ENCODE data around the gene ZNF580.

DNA sequence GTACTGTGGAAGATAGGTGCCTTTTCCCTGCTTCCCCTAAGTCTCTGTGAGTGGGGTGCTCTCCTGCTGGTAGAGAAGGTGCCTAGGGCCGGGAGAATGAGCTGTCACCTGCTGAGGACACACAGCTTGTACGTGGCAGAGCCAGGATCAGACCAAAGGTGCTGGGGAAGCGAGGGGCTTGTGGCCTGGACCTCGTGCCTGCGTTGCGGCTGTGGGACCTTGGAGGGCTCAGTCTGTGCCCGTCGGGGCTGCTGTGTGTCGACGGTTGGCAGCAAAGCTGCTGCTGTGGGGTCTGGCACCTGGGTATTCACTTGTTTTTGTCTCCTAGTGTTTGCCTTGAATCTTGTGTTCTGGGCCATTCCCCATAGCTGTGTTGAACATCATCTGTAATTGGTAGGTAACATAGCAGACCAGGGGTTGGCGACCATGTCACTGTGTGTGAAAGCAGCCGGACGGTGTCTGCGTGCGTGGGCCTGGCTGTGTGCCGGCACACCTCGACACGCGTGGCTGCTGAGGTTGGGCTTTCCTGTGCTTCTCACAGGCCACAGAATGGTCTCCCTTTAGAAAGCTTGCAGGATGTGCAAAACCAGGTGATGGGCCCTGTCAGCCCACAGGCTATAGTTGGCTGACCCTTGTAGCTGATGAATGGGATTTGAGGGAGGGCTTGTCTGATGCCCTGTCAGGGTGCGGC is 23.2 kb downstream of the ZNF580 start:
- TF ChIP-seq POLR2A (IDR thresholded peaks at IDR 0.05): no peak
- TF ChIP-seq, protein P1, sequence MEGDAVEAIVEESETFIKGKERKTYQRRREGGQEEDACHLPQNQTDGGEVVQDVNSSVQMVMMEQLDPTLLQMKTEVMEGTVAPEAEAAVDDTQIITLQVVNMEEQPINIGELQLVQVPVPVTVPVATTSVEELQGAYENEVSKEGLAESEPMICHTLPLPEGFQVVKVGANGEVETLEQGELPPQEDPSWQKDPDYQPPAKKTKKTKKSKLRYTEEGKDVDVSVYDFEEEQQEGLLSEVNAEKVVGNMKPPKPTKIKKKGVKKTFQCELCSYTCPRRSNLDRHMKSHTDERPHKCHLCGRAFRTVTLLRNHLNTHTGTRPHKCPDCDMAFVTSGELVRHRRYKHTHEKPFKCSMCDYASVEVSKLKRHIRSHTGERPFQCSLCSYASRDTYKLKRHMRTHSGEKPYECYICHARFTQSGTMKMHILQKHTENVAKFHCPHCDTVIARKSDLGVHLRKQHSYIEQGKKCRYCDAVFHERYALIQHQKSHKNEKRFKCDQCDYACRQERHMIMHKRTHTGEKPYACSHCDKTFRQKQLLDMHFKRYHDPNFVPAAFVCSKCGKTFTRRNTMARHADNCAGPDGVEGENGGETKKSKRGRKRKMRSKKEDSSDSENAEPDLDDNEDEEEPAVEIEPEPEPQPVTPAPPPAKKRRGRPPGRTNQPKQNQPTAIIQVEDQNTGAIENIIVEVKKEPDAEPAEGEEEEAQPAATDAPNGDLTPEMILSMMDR (IDR thresholded peaks at IDR 0.05): no peak

Measured in heart left ventricle (tissue), 13 donors.